H1 (cell line): ENCODE data around the gene MMP17. TPM values are rescaled to one million over a fixed set of nuclear protein-coding genes. Genes with fewer than 3 reads are reported as not detected.
A peak's percentile ranks its signal among the peaks of the same experiment; 100 is the strongest.

Experiments
- CTCF ChIA-PET: fragments of 300-600 bp; sonication (Branson Sonifier 250); formaldehyde crosslinking; loops from one replicate; lab custom pipeline; 2021; ENCODE audit not compliant: partially characterized antibody; lab: Charles Lee
- POLR2A ChIA-PET: fragments of 300-600 bp; sonication (Branson Sonifier 250); formaldehyde crosslinking; loops from one replicate; lab custom pipeline; 2021; ENCODE audit warnings: inconsistent platforms; ENCODE audit not compliant: partially characterized antibody; lab: Charles Lee
- DNase-seq, 2 experiments: peaks; one replicate each; pipeline versions ENCODE4 v3.0.0 to v3.0.0-alpha.2; 2010 to 2022; ENCODE audit warnings: low spot score in 2 of 2, low read depth in 1 of 2, mixed read lengths in 1 of 2
- FAIRE-seq: peaks from 2 replicates; lab custom pipeline; 2011; peaks lifted over from hg19 to GRCh38; lab: Jason Lieb, UNC
- H2AFZ ChIP-seq: 2 replicates; pipeline ENCODE4 v1.8.1; 2012; ENCODE audit warnings: low read length, inconsistent platforms
- H2AK5ac ChIP-seq: 2 replicates; pipeline ENCODE4 v1.6.1; 2013; ENCODE audit warnings: low read depth, low read length
- H2BK120ac ChIP-seq: replicated peaks from 2 replicates; pipeline ENCODE3; 2013; ENCODE audit warnings: low read depth, low read length, inconsistent platforms
- H2BK12ac ChIP-seq: 2 replicates; pipeline ENCODE4 v1.6.1; 2013; ENCODE audit warnings: low read depth, low read length
- H2BK15ac ChIP-seq: 2 replicates; pipeline ENCODE4 v1.6.1; 2013; ENCODE audit warnings: low read length
- H2BK20ac ChIP-seq: 2 replicates; pipeline ENCODE4 v1.6.1; 2013; ENCODE audit warnings: low read length
- H2BK5ac ChIP-seq: 2 replicates; pipeline ENCODE4 v1.6.1; 2013; ENCODE audit warnings: low read depth, low read length
- H3K14ac ChIP-seq: 2 replicates; pipeline ENCODE4 v1.6.1; 2013; ENCODE audit warnings: inconsistent platforms; ENCODE audit not compliant: insufficient read length
- H3K18ac ChIP-seq: 2 replicates; pipeline ENCODE4 v1.6.1; 2013; ENCODE audit warnings: low read length; ENCODE audit errors: extremely low read depth
- H3K23ac ChIP-seq: 2 replicates; pipeline ENCODE4 v1.6.1; 2013; ENCODE audit warnings: inconsistent platforms; ENCODE audit not compliant: insufficient read length
- H3K23me2 ChIP-seq: 2 replicates; pipeline ENCODE4 v1.6.1; 2013; ENCODE audit warnings: low read depth, low read length
- H3K27ac ChIP-seq: 2 replicates; pipeline ENCODE4 v1.6.1; 2011; ENCODE audit warnings: low read depth, low read length, inconsistent platforms
- H3K27me3 ChIP-seq, 4 experiments: replicated peaks in 1 of 4; 1 replicate in 1 of 4; 2 replicates in 3 of 4; pipeline versions ENCODE4 v1.6.1 to v1.8.1; 2011 to 2013; ENCODE audit warnings: low read length in 3 of 4, mild to moderate bottlenecking in 3 of 4, inconsistent platforms in 2 of 4, mixed read lengths in 2 of 4, moderate library complexity in 1 of 4; ENCODE audit not compliant: control insufficient read depth in 3 of 4, insufficient read depth in 3 of 4; ENCODE audit errors: extremely low read depth in 1 of 4
- H3K36me3 ChIP-seq, 4 experiments: 2 replicates each; pipeline versions ENCODE4 v1.6.1 to v1.8.1; 2011 to 2013; ENCODE audit warnings: mild to moderate bottlenecking in 4 of 4, low read length in 3 of 4, moderate library complexity in 2 of 4, control low read depth in 1 of 4, inconsistent platforms in 1 of 4; ENCODE audit not compliant: insufficient read depth in 4 of 4, control insufficient read depth in 2 of 4
- H3K4ac ChIP-seq: replicated peaks from 2 replicates; pipeline ENCODE3; 2013; ENCODE audit warnings: low read length, low read depth, mixed read lengths, inconsistent platforms; ENCODE audit not compliant: insufficient read length
- H3K4me1 ChIP-seq, 4 experiments: replicated peaks in 1 of 4; 1 replicate in 1 of 4; 2 replicates in 3 of 4; pipeline versions ENCODE4 v1.6.1 to v1.8.1; 2011 to 2013; ENCODE audit warnings: low read length in 3 of 4, inconsistent platforms in 2 of 4, mixed read lengths in 1 of 4; ENCODE audit not compliant: insufficient read depth in 4 of 4, control insufficient read depth in 3 of 4
- H3K4me2 ChIP-seq, 2 experiments: 2 replicates each; pipeline versions ENCODE4 v1.6.1 to v1.8.1; 2011 to 2013; ENCODE audit warnings: low read depth in 2 of 2, low read length in 2 of 2, control low read depth in 1 of 2, inconsistent platforms in 1 of 2, mild to moderate bottlenecking in 1 of 2; ENCODE audit not compliant: insufficient read depth in 1 of 2
- H3K4me3 ChIP-seq, 4 experiments: fragments of 200-600, 300-600 bp in 1 of 4; sonication (generic), shearing (Covaris generic), sonication (Bioruptor Twin) in 1 of 4; 2 replicates each; pipeline versions ENCODE4 v1.5.1 to v1.8.1; 2011 to 2016; ENCODE audit warnings: low read length in 4 of 4, low read depth in 3 of 4, control low read depth in 2 of 4, inconsistent platforms in 2 of 4, mild to moderate bottlenecking in 2 of 4, mixed read lengths in 1 of 4, moderate library complexity in 1 of 4; ENCODE audit not compliant: insufficient read depth in 2 of 4; ENCODE audit errors: extremely low read depth in 1 of 4
- H3K56ac ChIP-seq: replicated peaks from 2 replicates; pipeline ENCODE3; 2013; ENCODE audit warnings: low read depth, mild to moderate bottlenecking, mixed read lengths, low read length, inconsistent platforms; ENCODE audit not compliant: insufficient read length
- H3K79me1 ChIP-seq: 2 replicates; pipeline ENCODE4 v1.6.1; 2013; ENCODE audit warnings: low read depth, low read length, control low read depth
- H3K79me2 ChIP-seq, 2 experiments: 2 replicates each; pipeline versions ENCODE4 v1.6.1 to v1.8.1; 2012 to 2013; ENCODE audit warnings: low read length in 2 of 2, mild to moderate bottlenecking in 2 of 2, inconsistent platforms in 1 of 2; ENCODE audit not compliant: insufficient read depth in 2 of 2, control insufficient read depth in 1 of 2
- H3K9ac ChIP-seq, 4 experiments: replicated peaks in 1 of 4; 1 replicate in 1 of 4; 2 replicates in 3 of 4; pipeline versions ENCODE4 v1.6.1 to v1.8.1; 2011 to 2013; ENCODE audit warnings: low read depth in 3 of 4, low read length in 3 of 4, control low read depth in 2 of 4, mild to moderate bottlenecking in 2 of 4, moderate library complexity in 2 of 4, inconsistent platforms in 1 of 4; ENCODE audit errors: extremely low read depth in 1 of 4
- H3K9me3 ChIP-seq, 2 experiments: 2 replicates each; pipeline versions ENCODE4 v1.6.1 to v1.8.1; 2012 to 2013; ENCODE audit warnings: mild to moderate bottlenecking in 2 of 2, moderate library complexity in 2 of 2, control low read depth in 1 of 2, inconsistent platforms in 1 of 2, low read depth in 1 of 2, low read length in 1 of 2, mixed read lengths in 1 of 2; ENCODE audit not compliant: insufficient read depth in 2 of 2
- H4K20me1 ChIP-seq, 2 experiments: replicated peaks in 1 of 2; 2 replicates each; pipeline versions ENCODE3 to v1.8.1; 2011 to 2013; ENCODE audit warnings: inconsistent platforms in 2 of 2, low read length in 2 of 2, mild to moderate bottlenecking in 1 of 2; ENCODE audit not compliant: insufficient read depth in 2 of 2, control insufficient read depth in 1 of 2
- H4K5ac ChIP-seq: 2 replicates; pipeline ENCODE4 v1.6.1; 2013; ENCODE audit warnings: low read length, low read depth, mixed read lengths, inconsistent platforms; ENCODE audit not compliant: insufficient read length
- H4K8ac ChIP-seq: 2 replicates; pipeline ENCODE4 v1.8.0; 2013; ENCODE audit warnings: mild to moderate bottlenecking, moderate library complexity, low read length, inconsistent platforms; ENCODE audit not compliant: insufficient read depth; ENCODE audit errors: extremely low read depth
- H4K91ac ChIP-seq: replicated peaks from 2 replicates; pipeline ENCODE3; 2013; ENCODE audit warnings: low read length, mixed read lengths, inconsistent platforms; ENCODE audit not compliant: insufficient read length
- ATF2 ChIP-seq: IDR thresholded peaks from 2 replicates; pipeline ENCODE4 v1.6.1; 2012; ENCODE audit warnings: low read length, inconsistent platforms
- BCL11A ChIP-seq, 2 experiments: IDR thresholded peaks; one replicate each; pipeline ENCODE4 v1.6.1; 2011; ENCODE audit warnings: low read depth in 2 of 2, low read length in 2 of 2, mild to moderate bottlenecking in 2 of 2
- CBX5 ChIP-seq: fragments of 300-800, 300-1000 bp; sonication (generic); IDR thresholded peaks from 2 replicates; pipeline ENCODE4 v1.7.1; 2016; ENCODE audit warnings: antibody characterized with exemption, low read length, low read depth
- CHD1 ChIP-seq: IDR thresholded peaks from 2 replicates; pipeline ENCODE4 v1.6.1; 2012; ENCODE audit warnings: low read depth, low read length, improper control_type of control experiment
- FOSL1 ChIP-seq: IDR thresholded peaks from 2 replicates; pipeline ENCODE4 v1.6.1; 2011; ENCODE audit warnings: mild to moderate bottlenecking, low read depth, low read length, moderate library complexity; ENCODE audit not compliant: insufficient read depth
- KDM4A ChIP-seq: IDR thresholded peaks from one replicate; pipeline ENCODE4 v1.7.1; 2012; ENCODE audit warnings: low read depth, mild to moderate bottlenecking, moderate library complexity, low read length, inconsistent platforms; ENCODE audit not compliant: severe bottlenecking
- RAD21 ChIP-seq, 2 experiments: IDR thresholded peaks in 1 of 2; conservative IDR thresholded peaks in 1 of 2; 2 replicates each; pipeline ENCODE4 v1.6.1; 2011; ENCODE audit warnings: low read depth in 2 of 2, low read length in 2 of 2, improper control_type of control experiment in 1 of 2, inconsistent platforms in 1 of 2, mild to moderate bottlenecking in 1 of 2, moderate library complexity in 1 of 2
- RXRA ChIP-seq: IDR thresholded peaks from 2 replicates; pipeline ENCODE4 v1.6.1; 2011; ENCODE audit warnings: low read depth, mild to moderate bottlenecking, low read length, moderate library complexity; ENCODE audit not compliant: insufficient read depth
- SP4 ChIP-seq: IDR thresholded peaks from 2 replicates; pipeline ENCODE4 v1.6.1; 2012; ENCODE audit warnings: low read length, inconsistent platforms
- SRF ChIP-seq: IDR thresholded peaks from 2 replicates; pipeline ENCODE4 v1.6.1; 2011; ENCODE audit warnings: mild to moderate bottlenecking, low read depth, low read length, moderate library complexity
- TBP ChIP-seq: IDR thresholded peaks from 2 replicates; pipeline ENCODE4 v1.6.1; 2011; ENCODE audit warnings: low read depth, low read length, improper control_type of control experiment
- TEAD4 ChIP-seq: IDR thresholded peaks from 2 replicates; pipeline ENCODE4 v1.6.1; 2012; ENCODE audit warnings: low read depth, low read length, inconsistent platforms, mixed read lengths
- WGBS, 2 experiments: shearing (Covaris generic) in 1 of 2; methylation state at CpG; one replicate each; pipeline versions ENCODE4 v1.1.6 to v1.1.7; 2013 to 2015; ENCODE audit warnings: low lambda C conversion rate in 2 of 2, mixed read lengths in 2 of 2, inconsistent platforms in 1 of 2, low coverage in 1 of 2, missing lambda C conversion rate in 1 of 2; ENCODE audit not compliant: insufficient replicate concordance in 2 of 2, insufficient coverage in 1 of 2, insufficient read length in 1 of 2; ENCODE audit errors: extremely low coverage in 1 of 2, missing lambda C conversion rate in 1 of 2; 5-methylcytosine and 5-hydroxymethylcytosine counted together
- polyA plus RNA-seq, 7 experiments: library from polyadenylated mRNA; depleted of rRNA in 3 of 7; stranded (reverse) in 5 of 7; unstranded in 2 of 7; fragments of >200 nt in 5 of 7; fragments of 200-250 nt in 2 of 7; gene quantifications; 1 replicate in 5 of 7; 2 replicates in 1 of 7; 4 replicates in 1 of 7; pipeline versions ENCODE4 v1.2.1 to v1.2.3, GENCODE V29; 2011 to 2013; ENCODE audit warnings: missing spikeins in 2 of 7, mixed read lengths in 2 of 7
- total RNA-seq: library from RNA; stranded (reverse); fragmentation: NEBNext Ultra II Directional; extraction: Animal tissue kit (Norgen Biotek cat#: 25700); gene quantifications from 2 replicates; pipeline ENCODE4 v1.2.1, GENCODE V29; 2021

MMP17 gene
- total and polyA plus RNA-seq, 2 of the 8 experiments (the other 6 are each of a cell fraction or from before 2014, with no cell fraction given) = 41.3 to 53.8 TPM

- no peak overlapping the region for H3K27ac ChIP-seq
- H3K4ac ChIP-seq = no peak overlapping the region
- H4K91ac ChIP-seq = no peak overlapping the region
- no peak overlapping the region for H4K8ac ChIP-seq
- H3K9ac ChIP-seq = no peak overlapping the region
- H2AK5ac ChIP-seq = no peak overlapping the region
- no peaks in the 10 kb centered on the region for H3K79me1 ChIP-seq
- no peaks in the 10 kb centered on the region for H3K23me2 ChIP-seq
- POLR2A ChIA-PET = interaction anchor here (2.7 kb wide), 1 partner anchor 8 kb away, joined by 13 read pairs; no protein-coding TSS in a partner anchor
- H3K36me3 ChIP-seq = peaks cover under 1 to 24% (median 16%) of the 10 kb centered on the region in 4 experiments; a peak in 7 of 8 replicates
- H4K20me1 ChIP-seq = peaks cover 0 to 3% of the 10 kb centered on the region in 2 experiments
- no peak overlapping the region for H2BK20ac ChIP-seq
- DNase-seq (no peak), FAIRE-seq (no peak)
- H2BK120ac ChIP-seq = no peak overlapping the region
- H3K56ac ChIP-seq = no peak overlapping the region
- CTCF ChIA-PET = interaction anchor here (0.9 to 1.6 kb wide), 3 partner anchors 10 to 37 kb away, joined by 3 to 5 read pairs (median 5); no protein-coding TSS in a partner anchor
- no peak overlapping the region for H3K23ac ChIP-seq
- H3K4me2 ChIP-seq = no peak overlapping the region
- no peaks in the 10 kb centered on the region for H3K9me3 ChIP-seq
- H3K4me1 ChIP-seq = peaks cover 0 to 17% (median 12%) of the 10 kb centered on the region in 4 experiments; a peak in 6 of 7 replicates
- no peak overlapping the region for H4K5ac ChIP-seq
- no peak overlapping the region for H3K4me3 ChIP-seq
- H3K18ac ChIP-seq = no peak overlapping the region
- H2AFZ ChIP-seq = no peak overlapping the region
- no peaks in the 10 kb centered on the region for H3K27me3 ChIP-seq
- WGBS, 2 experiments = 94% methylated on average over 7 of the region's 7 CpGs; no CpG with 5 or more reads in 1 of the 2 experiments
- no peaks in the 10 kb centered on the region for H3K79me2 ChIP-seq
- no peak overlapping the region; the same call in 1 of the 2 replicates for H2BK5ac ChIP-seq
- H3K14ac ChIP-seq = no peak overlapping the region
- no peak overlapping the region for H2BK15ac ChIP-seq
- H2BK12ac ChIP-seq = 0 out of 2 replicates have a peak overlapping the region, but pooled peaks have one; percentile 39
- TF ChIP-seq TEAD4 (no peak), CHD1 (no peak), FOSL1 (no peak), KDM4A (no peak), SP4 (no peak), SRF (no peak), BCL11A (IDR thresholded peaks at IDR 0.05; ENCODE audit: low read depth in 2 of 2, low read length in 2 of 2) (no peak), ATF2 (no peak), TBP (no peak), RXRA (no peak), RAD21 (IDR thresholded peaks at IDR 0.05 in 1 of 2, conservative IDR thresholded peaks at IDR 0.05 in 1 of 2; ENCODE audit: low read depth in 2 of 2, low read length in 2 of 2) (no peak), CBX5 (no peak)
Measured at GRCh38 chr12:131794061-131794460, 34.1 kb upstream of the MMP17 start.
